ENCODE results near the gene POP4.

Gene POP4

GRCh38 chr19:29635963-29636362, 29.9 kb downstream of the POP4 start:
- no peak for DNase-seq

DNA sequence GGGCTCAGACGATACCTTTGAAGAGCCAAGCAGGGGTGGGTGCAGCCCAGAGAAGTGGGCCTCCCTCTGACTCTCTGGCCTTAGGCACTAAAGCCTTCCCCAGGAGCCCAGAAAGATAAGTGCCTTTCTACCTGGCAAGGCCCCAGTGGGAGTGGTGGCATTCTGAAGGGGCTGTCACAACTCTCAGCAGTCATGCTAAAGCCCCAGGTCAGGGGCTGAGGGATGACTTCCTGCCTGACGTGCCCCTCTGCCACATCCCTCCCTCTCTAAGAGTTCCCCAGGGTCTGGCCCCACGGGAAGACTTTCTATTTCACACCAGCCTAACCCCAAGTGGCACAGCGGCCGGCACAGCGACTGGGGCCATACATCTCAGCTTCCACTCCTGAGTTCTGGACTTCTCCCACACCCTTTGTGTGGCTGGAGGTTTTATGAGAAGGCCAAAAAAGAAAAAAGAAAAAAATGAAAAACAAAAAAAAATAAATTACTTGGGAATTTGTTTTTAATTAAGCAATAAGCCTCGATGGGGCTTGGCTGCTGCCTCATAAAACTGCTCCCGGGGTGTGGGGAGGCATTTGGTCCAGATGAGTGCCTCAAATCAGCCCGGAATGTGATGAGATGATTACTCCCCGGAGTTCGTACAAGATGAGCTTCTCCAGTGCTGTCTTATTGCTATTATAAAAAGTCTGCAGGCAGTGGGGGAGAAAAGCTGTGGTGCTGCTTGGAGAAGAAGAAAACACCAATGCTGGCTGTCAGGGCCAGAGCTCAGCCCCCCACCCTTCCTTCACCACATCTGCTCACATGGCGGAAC, 30.7 kb downstream of the POP4 start:
- no peak for DNase-seq

DNA sequence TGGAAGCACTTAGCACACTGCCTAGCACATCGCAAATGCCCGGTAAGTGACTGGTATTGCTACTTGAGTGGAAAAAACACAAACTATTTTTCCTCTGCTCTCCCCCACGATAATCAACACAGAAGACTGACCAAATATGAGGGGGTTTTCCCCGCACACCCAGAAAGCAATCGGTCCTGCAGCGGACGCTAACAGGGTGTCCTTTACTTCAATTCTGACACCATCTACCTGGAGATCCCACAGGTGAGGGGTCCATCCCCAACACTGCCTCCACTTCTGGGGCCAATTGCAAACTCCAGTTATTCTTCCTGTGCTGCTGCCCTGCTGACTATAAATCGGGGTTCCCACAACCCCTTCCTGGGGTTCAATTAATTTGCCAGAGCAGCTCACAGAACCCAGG, 33.0 kb downstream of the POP4 start:
- DNase-seq = no peak

- no peak for DNase-seq
Observed at GRCh38 chr19:29640231-29640630, 34.1 kb downstream of the POP4 start.

GRCh38 chr19:29641597-29641996, 35.5 kb downstream of the POP4 start:
- no peak for DNase-seq

DNA sequence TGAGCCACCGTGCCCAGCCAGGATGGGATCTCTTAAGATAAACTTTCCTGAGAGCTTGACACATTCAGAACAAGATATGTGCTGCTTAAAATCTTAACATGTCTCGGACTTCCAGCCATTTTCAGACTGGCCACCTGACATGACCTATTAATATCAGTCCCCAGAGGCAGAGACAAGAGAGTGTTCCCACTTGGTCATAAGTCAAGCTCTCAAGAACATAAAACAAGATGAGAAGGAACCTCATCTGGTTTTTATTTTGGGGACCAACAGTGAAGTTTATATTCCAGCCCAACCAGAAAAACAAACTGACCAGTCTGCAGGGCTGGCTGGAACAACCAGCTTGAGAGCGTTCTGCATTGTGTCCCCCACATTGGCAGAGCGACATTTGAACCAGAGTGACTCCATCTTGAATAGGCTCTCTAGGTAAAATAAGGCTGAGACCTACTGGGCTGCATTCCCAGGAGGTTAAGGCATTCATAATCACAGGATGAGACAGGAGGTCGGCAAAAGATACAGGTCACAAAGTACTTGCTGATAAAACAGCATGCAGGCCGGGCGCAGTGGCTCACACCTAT, 37.4 kb downstream of the POP4 start:
- no peak for DNase-seq

GRCh38 chr19:29644210-29644609, 38.1 kb downstream of the POP4 start:
- DNase-seq = no peak

DNA sequence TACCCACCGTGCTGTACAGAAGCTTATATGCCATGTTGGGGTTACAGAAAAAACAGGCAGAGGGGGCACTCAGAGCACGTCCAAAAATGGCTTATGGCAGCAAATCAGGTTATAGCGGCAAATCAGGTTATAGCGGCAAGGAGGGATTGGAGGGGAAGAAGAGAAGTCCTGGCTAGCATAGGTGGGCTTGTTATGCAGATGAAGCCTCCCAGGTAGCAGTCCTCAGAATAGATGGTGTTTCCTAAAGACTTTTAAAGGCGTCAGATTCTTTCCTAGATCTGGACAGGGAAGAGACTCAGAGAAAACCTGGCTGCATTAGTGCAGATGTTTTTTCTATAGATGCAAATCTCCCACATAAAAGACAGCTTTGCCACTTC, 39.4 kb downstream of the POP4 start:
- DNase-seq = no peak

GRCh38 chr19:29645911-29646310, 39.8 kb downstream of the POP4 start:
- no peak for DNase-seq

DNA sequence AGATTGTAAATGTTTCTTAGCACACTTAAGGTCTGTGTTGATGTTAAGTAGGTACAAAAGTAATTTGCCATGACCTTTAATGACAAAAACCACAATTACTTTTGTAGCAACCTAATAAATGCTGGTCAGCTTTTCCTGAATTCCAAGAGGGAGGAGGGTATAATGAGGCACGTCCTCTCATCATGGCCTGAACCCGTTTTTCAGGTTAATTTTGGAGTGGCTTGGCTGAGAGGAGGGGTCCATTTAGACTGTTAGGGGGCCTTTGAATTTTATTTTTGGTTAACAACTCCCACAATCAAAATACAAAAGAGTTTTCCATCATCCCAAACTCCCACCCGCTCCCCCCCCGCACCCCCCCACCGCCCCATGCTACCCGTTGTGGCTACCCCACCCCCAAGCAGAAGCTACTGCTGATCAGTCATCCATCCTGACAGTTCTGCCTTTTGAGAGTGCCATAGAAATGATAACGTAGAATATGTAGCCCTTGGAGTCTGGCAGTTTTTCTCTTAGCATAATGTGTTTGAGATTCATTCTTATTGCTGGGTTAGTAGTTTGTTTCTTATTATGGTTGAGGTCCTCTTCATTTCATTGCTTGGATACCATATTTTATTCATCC, 44.8 kb downstream of the POP4 start:
- DNase-seq = no peak

GRCh38 chr19:29651622-29652394, 45.7 kb downstream of the POP4 start:
- no peak for DNase-seq

DNA sequence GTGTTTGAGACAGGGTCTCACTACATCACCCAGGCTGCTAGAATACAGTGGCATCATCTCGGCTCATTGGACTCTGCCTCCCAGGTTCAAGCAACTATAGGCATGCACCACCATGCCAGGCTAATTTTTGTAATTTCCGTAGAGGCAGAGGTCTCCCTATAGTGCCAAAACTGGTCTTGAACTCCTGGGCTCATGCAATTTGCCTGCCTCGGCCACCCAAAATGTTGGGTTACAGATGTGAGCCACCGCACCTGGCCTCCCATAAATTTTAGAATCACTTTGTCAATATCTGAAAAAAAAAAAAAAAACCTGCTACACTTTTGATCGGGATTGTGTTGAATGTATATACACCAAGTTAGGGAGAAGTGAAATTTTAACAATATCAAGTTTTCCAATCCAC, 47.3 kb downstream of the POP4 start:
- no peak for DNase-seq

GRCh38 chr19:29655648-29656335, 49.7 kb downstream of the POP4 start:
- no peak for DNase-seq

DNA sequence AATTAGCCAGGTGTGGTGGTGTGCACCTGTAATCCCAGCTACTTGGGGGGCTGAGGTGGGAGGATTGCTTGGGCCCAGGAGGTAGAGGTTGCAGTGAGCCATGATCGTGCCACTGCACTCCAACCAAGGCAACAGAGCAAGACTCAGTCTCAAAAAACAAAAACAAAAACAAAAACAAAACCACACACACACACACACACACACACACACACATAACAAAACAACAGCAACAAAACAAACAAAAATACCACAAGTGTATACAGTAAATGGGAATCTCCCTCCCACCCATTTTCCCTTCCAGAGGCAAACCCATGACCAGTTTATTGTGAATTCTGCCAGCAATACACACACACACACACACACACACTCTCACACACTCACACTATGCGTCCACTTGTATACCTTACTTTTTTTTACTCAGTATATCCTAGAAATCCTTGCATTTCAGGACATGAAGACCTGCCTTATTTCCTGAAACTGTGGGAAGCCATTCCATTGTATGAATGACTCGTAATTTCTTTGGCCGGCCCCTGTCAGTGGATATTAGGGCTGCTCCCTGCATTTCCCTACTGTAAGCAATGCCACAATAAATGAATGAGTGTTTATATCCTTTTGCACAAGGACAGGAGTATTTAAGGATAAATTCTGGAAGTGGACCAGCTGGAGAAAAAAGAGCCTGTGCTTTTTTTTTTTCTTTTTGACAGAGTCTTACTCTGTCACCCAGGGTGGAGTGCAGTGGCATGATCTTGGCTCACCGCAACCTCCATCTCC, 52.3 kb downstream of the POP4 start:
- DNase-seq = no peak

- DNase-seq = peak; percentile 48
Observed at GRCh38 chr19:29660835-29661234, 54.8 kb downstream of the POP4 start.

DNA sequence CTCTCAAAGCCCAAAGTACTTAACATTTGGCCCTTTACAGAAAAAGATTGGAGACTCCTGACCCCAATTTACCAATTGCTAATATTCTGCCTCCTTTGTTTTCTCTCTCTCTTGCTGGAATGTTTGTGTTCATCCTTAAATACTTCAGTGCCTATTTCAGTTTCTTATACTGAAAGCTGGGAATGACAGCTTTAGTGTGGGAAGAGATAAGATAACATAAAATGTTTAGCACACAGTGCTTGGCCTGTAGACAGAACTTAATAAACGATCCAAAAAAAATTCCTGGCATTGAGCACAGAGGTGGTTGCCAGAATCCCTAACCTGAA, 56.2 kb downstream of the POP4 start:
- no peak for DNase-seq

DNA sequence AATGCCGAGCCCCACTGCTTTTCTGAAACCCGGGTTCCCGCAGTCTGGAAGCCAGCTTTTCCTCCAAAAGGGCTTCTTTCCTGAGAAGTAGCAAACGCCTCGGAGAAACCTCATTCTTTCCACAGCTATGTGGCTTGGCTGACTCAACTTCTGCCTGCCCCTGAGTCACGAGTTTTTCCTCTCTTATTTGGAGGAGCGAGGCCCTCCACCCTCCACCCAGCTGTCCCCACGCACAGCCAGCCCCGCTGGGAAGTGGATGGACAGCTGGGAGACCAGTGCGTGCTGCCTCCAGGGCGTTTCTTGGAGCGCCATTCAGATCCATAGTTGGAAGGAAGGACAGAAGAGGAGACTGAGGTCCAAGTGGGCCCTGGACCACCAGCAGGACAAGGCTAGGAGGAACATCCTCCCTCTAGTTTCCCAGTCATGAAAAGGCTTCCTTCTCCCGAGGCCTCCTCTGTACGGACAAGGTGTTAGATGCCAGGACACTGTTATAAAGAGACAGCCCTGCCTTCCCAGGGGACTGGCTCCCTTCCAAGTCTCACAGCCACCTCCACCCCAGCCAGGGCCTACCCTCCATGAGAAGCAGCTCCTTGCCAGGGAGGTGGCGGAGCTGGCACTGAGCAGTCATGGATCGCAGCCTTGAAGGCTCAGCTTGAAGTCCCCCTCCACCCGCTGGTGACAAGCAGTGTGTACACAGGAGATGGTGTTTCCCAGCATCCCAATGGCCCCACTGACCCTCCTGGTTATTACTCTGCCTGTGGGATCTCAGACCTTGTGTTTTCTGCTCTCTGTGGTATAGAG, 56.7 kb downstream of the POP4 start:
- DNase-seq = peak; percentile 26

DNA sequence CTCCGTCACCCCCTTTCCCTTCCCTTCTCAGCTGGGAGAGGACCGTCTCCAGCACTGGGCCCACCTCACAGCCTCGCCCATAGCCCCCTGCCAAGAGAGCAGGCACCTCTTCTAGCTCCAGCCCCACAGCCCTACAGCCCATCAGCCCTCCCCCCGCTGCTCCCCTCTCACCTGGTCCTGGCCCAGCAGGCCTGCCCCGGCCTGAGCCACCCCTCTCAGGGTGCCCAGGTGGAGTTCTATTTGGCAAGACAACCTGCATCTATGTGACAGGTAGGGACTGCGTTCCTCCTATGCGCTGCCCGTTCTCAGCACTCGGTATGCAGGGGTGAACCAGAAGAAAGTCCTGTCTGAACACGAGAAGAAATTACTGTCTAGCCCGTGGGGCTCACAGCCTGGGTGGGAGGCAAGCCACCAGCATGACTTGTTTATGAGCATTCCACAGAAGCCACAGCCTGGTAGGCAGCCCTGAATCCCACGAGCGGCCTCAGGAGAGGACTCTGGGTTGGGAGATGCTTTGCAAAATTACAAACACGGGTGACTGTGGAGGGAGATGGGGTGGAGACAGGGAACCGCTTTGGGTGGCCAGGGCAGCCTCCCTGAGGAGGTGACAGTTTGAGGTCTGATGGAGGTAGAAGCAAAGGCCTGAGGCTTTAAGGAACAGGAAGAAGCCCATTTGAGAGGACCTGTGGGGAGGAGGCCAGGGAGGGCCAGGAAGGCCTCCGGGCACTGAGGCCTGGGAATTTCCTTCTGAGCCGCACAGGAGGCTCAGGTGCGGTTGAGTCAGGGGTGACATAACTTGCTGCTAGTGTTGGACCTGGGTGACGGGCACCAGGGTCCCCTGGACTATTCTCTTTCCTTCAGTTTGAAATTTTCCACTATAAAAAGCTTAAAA, 58.0 kb downstream of the POP4 start:
- DNase-seq = peak; percentile 24

DNA sequence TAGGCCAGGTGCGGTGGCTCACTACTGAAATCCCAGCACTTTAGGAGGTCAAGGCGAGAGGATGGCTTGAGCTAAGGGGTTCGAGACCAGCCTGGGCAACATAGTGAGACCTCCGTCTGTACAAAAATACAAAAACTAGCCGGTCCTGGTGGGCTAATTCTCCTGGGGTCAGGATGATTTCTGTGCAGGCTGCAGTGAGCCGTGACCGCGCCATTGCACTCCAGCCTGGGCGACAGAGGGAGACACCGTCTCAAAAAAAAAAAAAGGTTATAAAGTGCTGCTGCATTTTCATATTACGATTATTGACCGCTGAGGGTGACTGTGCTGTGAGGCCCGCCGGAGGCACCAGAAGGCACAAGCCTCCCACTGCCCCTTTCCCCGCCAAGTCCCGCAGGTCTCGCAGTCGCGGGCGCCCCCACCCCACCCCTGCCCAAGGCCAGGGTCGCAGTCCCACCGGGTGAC, 58.7 kb downstream of the POP4 start:
- no peak for DNase-seq

- peak; percentile 85 for DNase-seq
Observed at GRCh38 chr19:29665215-29665825, 59.2 kb downstream of the POP4 start, which contains the start of gene PLEKHF1. Gene PLEKHF1, plus strand, starts transcription at chr19:29665461. Its CDS starts 8,379 bp downstream, at chr19:29673840.

All from activated T-cell treated with anti-CD3 and anti-CD28 coated beads, Interleukin-2, amount 50 U/mL, for 1 hour (primary cell).